ENCODE measurements around the gene PGAP6. TPM values are rescaled to one million over a fixed set of nuclear protein-coding genes. Genes with fewer than 3 reads are reported as not detected.
A peak's percentile ranks its signal among the peaks of the same experiment; 100 is the strongest.

Gene PGAP6
- total and polyA plus RNA-seq, 2 of the 4 experiments (the other 2 are of a cell fraction): 49.1 to 124 TPM

DNA sequence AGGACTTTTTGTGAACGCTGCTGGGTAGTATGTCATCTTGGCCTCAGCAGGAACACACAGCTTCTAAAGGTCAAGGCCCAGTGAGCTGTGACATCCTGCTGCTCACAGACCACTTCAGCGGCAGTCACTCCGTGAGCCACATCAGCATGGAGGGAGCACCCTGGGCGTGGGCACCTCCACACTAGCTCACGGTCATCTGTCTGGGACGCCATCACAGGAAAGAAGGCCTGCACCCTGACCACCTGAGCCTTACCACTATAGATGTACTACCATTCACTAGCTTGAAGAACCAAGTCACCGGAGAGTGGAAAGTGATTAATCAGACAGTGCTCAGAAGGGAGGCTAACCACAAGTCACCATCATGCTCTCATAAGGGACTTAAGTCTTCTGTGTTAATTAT lies 32.6 kb downstream of the PGAP6 start:
- POLR2A ChIA-PET (ENCODE audit: unreplicated experiment): no interaction called here
- Histone ChIP-seq H3K27ac (ENCODE audit: insufficient read depth, low read length) (no peak overlapping the region), H3K9ac (ENCODE audit: low read depth, low read length) (no peak overlapping the region), H3K4me1 (ENCODE audit: control insufficient read depth, insufficient read depth, low read length) (peaks cover 11% of the 10 kb centered on the region), H2BK15ac (ENCODE audit: low read depth, low read length) (no peak overlapping the region), H2BK20ac (ENCODE audit: low read depth, low read length) (no peak overlapping the region), H3K9me3 (ENCODE audit: control insufficient read depth, insufficient read depth, low read length) (no peaks in the 10 kb centered on the region), H3K4me2 (ENCODE audit: low read depth, low read length) (no peak overlapping the region), H3K14ac (replicated peaks; ENCODE audit: low read depth, low read length) (no peak overlapping the region), H2BK120ac (ENCODE audit: low read depth, low read length) (no peak overlapping the region), H3K79me1 (ENCODE audit: low read depth in 1 of 2, low read length in 2 of 2) (peaks cover 50 to 73% of the 10 kb centered on the region in 2 experiments), H2AK5ac (ENCODE audit: low read depth, low read length) (no peak overlapping the region), H3K9me1 (ENCODE audit: insufficient read depth, low read length) (peaks cover 14% of the 10 kb centered on the region), H2AFZ (replicated peaks; ENCODE audit: low read length, poor library complexity) (no peak overlapping the region), H3K23ac (ENCODE audit: low read depth, low read length) (no peak overlapping the region), H4K20me1 (ENCODE audit: insufficient read depth, low read length) (peaks cover 46% of the 10 kb centered on the region), H3K56ac (ENCODE audit: extremely low read depth, insufficient read depth, low read length) (no peak overlapping the region), H3K4me3 (ENCODE audit: insufficient read depth, low read depth, low read length) (no peak overlapping the region), H3K27me3 (ENCODE audit: control insufficient read depth, insufficient read depth, low read length) (no peaks in the 10 kb centered on the region), H3K36me3 (ENCODE audit: control insufficient read depth, insufficient read depth, low read length) (peaks cover 21% of the 10 kb centered on the region), H3K4ac (ENCODE audit: low read depth, low read length) (no peak overlapping the region), H4K8ac (ENCODE audit: low read depth in 2 of 2, low read length in 2 of 2) (no peak overlapping the region), H2AK9ac (replicated peaks; ENCODE audit: low read depth, low read length, poor library complexity) (peak overlapping the region; percentile 91), H2BK5ac (ENCODE audit: low read depth, low read length, poor library complexity, severe bottlenecking) (no peak overlapping the region), H4K91ac (ENCODE audit: insufficient read depth, low read depth, low read length) (no peak overlapping the region), H3K18ac (ENCODE audit: low read depth, low read length) (no peak overlapping the region), H4K5ac (ENCODE audit: low read depth, low read length) (no peak overlapping the region)
- intact Hi-C loops (cut with micrococcal nuclease) (no loop called here), in situ Hi-C loops (cut with MboI; ENCODE audit: low sequenced_read_pairs) (no loop called here), dilution Hi-C loops (cut with HindIII; ENCODE audit: low sequenced_read_pairs, unreplicated experiment) (no loop called here)
- BruUV-seq (replicated peaks): no TSS peak
- no peak for ATAC-seq (ENCODE audit: low read depth)
- DNase-seq: no peak
- CTCF ChIA-PET: interaction anchor here (0.7 kb wide), 1 partner anchor 13 kb away, joined by 3 read pairs; no protein-coding TSS in a partner anchor
- TF ChIP-seq, protein P1, sequence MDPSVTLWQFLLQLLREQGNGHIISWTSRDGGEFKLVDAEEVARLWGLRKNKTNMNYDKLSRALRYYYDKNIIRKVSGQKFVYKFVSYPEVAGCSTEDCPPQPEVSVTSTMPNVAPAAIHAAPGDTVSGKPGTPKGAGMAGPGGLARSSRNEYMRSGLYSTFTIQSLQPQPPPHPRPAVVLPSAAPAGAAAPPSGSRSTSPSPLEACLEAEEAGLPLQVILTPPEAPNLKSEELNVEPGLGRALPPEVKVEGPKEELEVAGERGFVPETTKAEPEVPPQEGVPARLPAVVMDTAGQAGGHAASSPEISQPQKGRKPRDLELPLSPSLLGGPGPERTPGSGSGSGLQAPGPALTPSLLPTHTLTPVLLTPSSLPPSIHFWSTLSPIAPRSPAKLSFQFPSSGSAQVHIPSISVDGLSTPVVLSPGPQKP (IDR thresholded peaks at IDR 0.05; ENCODE audit: borderline replicate concordance, low read depth, low read length): no peak
- TF ChIP-seq BHLHE40 (IDR thresholded peaks at IDR 0.05; ENCODE audit: low read depth, low read length): no peak
- TF ChIP-seq MXI1 (IDR thresholded peaks at IDR 0.05; ENCODE audit: borderline replicate concordance, low read depth, low read length): no peak
- TF ChIP-seq, protein P2, sequence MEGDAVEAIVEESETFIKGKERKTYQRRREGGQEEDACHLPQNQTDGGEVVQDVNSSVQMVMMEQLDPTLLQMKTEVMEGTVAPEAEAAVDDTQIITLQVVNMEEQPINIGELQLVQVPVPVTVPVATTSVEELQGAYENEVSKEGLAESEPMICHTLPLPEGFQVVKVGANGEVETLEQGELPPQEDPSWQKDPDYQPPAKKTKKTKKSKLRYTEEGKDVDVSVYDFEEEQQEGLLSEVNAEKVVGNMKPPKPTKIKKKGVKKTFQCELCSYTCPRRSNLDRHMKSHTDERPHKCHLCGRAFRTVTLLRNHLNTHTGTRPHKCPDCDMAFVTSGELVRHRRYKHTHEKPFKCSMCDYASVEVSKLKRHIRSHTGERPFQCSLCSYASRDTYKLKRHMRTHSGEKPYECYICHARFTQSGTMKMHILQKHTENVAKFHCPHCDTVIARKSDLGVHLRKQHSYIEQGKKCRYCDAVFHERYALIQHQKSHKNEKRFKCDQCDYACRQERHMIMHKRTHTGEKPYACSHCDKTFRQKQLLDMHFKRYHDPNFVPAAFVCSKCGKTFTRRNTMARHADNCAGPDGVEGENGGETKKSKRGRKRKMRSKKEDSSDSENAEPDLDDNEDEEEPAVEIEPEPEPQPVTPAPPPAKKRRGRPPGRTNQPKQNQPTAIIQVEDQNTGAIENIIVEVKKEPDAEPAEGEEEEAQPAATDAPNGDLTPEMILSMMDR (conservative IDR thresholded peaks at IDR 0.05; ENCODE audit: low read depth, low read length): no peak
- no peak for TF ChIP-seq CHD1 (IDR thresholded peaks at IDR 0.05; ENCODE audit: low read depth, low read length)
- no peak for TF ChIP-seq NFE2L2 (IDR thresholded peaks at IDR 0.05; ENCODE audit: low read depth, low read length)
- TF ChIP-seq POLR2A (IDR thresholded peaks at IDR 0.05; ENCODE audit: low read depth, low read length): no peak
- no peak for TF ChIP-seq RAD21 (IDR thresholded peaks at IDR 0.05; ENCODE audit: low read length)
- TF ChIP-seq FOS (IDR thresholded peaks at IDR 0.05; ENCODE audit: low read depth, low read length): no peak
- TF ChIP-seq SMC3 (IDR thresholded peaks at IDR 0.05; ENCODE audit: low read depth, low read length): no peak
- WGBS, 2 experiments (ENCODE audit: extremely low coverage in 2 of 2, insufficient read length in 1 of 2): 80% methylated on average over 1 of the region's 7 CpGs; no CpG with 5 or more reads in 1 of the 2 experiments
